ENCODE data around the gene PDIA6.

The PDIA6 gene

GRCh38 chr2:10802657-10803056 is 9.9 kb downstream of the PDIA6 start:
- no peaks in the 10 kb centered on the region for H3K4me1 ChIP-seq (ENCODE audit: control insufficient read depth, insufficient read depth, low read length)
- no peak overlapping the region for H3K4me3 ChIP-seq (ENCODE audit: low read length)
- no peak overlapping the region for H3K9ac ChIP-seq (ENCODE audit: low read length)
- H3K9me3 ChIP-seq (ENCODE audit: control insufficient read depth, low read length) = no peaks in the 10 kb centered on the region
- no peak for DNase-seq (ENCODE audit: low read depth)
- H3K36me3 ChIP-seq (ENCODE audit: control insufficient read depth, insufficient read depth, low read length, severe bottlenecking) = peaks cover 31% of the 10 kb centered on the region
- H3K27me3 ChIP-seq (replicated peaks; ENCODE audit: control insufficient read depth, insufficient read depth, low read length) = no peaks in the 10 kb centered on the region

- no peaks in the 10 kb centered on the region for H3K27me3 ChIP-seq (replicated peaks; ENCODE audit: control insufficient read depth, insufficient read depth, low read length)
- no peaks in the 10 kb centered on the region for H3K9me3 ChIP-seq (ENCODE audit: control insufficient read depth, low read length)
- no peak overlapping the region for H3K4me3 ChIP-seq (ENCODE audit: low read length)
- no peaks in the 10 kb centered on the region for H3K4me1 ChIP-seq (ENCODE audit: control insufficient read depth, insufficient read depth, low read length)
- no peak for DNase-seq (ENCODE audit: low read depth)
- H3K36me3 ChIP-seq (ENCODE audit: control insufficient read depth, insufficient read depth, low read length, severe bottlenecking) = peaks cover 54% of the 10 kb centered on the region
- H3K9ac ChIP-seq (ENCODE audit: low read length) = no peak overlapping the region
Measured at GRCh38 chr2:10800163-10800562, 12.4 kb downstream of the PDIA6 start.

GRCh38 chr2:10798783-10799182 is 13.8 kb downstream of the PDIA6 start:
- no peaks in the 10 kb centered on the region for H3K27me3 ChIP-seq (replicated peaks; ENCODE audit: control insufficient read depth, insufficient read depth, low read length)
- DNase-seq (ENCODE audit: low read depth) = no peak
- no peak overlapping the region for H3K9ac ChIP-seq (ENCODE audit: low read length)
- no peak overlapping the region for H3K4me3 ChIP-seq (ENCODE audit: low read length)
- H3K4me1 ChIP-seq (ENCODE audit: control insufficient read depth, insufficient read depth, low read length) = no peaks in the 10 kb centered on the region
- no peaks in the 10 kb centered on the region for H3K9me3 ChIP-seq (ENCODE audit: control insufficient read depth, low read length)
- peaks cover 59% of the 10 kb centered on the region for H3K36me3 ChIP-seq (ENCODE audit: control insufficient read depth, insufficient read depth, low read length, severe bottlenecking)

GRCh38 chr2:10796703-10797102 is 15.9 kb downstream of the PDIA6 start:
- H3K9ac ChIP-seq (ENCODE audit: low read length) = no peak overlapping the region
- H3K36me3 ChIP-seq (ENCODE audit: control insufficient read depth, insufficient read depth, low read length, severe bottlenecking) = peaks cover 65% of the 10 kb centered on the region

GRCh38 chr2:10795508-10796046 is 17.0 kb downstream of the PDIA6 start:
- H3K4me3 ChIP-seq (ENCODE audit: low read length) = no peak overlapping the region
- no peak for DNase-seq (ENCODE audit: low read depth)
- H3K9me3 ChIP-seq (ENCODE audit: control insufficient read depth, low read length) = no peaks in the 10 kb centered on the region
- H3K36me3 ChIP-seq (ENCODE audit: control insufficient read depth, insufficient read depth, low read length, severe bottlenecking) = peaks cover 65% of the 10 kb centered on the region
- H3K4me1 ChIP-seq (ENCODE audit: control insufficient read depth, insufficient read depth, low read length) = no peaks in the 10 kb centered on the region
- no peak overlapping the region for H3K9ac ChIP-seq (ENCODE audit: low read length)
- no peaks in the 10 kb centered on the region for H3K27me3 ChIP-seq (replicated peaks; ENCODE audit: control insufficient read depth, insufficient read depth, low read length)

More at GRCh38 chr2:10796703-10797102, 15.9 kb downstream of the PDIA6 start:
- H3K4me1 ChIP-seq (ENCODE audit: control insufficient read depth, insufficient read depth, low read length) = no peaks in the 10 kb centered on the region
- no peak overlapping the region for H3K4me3 ChIP-seq (ENCODE audit: low read length)
- H3K27me3 ChIP-seq (replicated peaks; ENCODE audit: control insufficient read depth, insufficient read depth, low read length) = no peaks in the 10 kb centered on the region
- no peak for DNase-seq (ENCODE audit: low read depth)
- no peaks in the 10 kb centered on the region for H3K9me3 ChIP-seq (ENCODE audit: control insufficient read depth, low read length)

- no peak overlapping the region for H3K4me3 ChIP-seq (ENCODE audit: low read length)
- H3K27me3 ChIP-seq (replicated peaks; ENCODE audit: control insufficient read depth, insufficient read depth, low read length) = no peaks in the 10 kb centered on the region
- peaks cover 66% of the 10 kb centered on the region for H3K36me3 ChIP-seq (ENCODE audit: control insufficient read depth, insufficient read depth, low read length, severe bottlenecking)
- no peak overlapping the region for H3K9ac ChIP-seq (ENCODE audit: low read length)
- no peak for DNase-seq (ENCODE audit: low read depth)
- H3K4me1 ChIP-seq (ENCODE audit: control insufficient read depth, insufficient read depth, low read length) = no peaks in the 10 kb centered on the region
- no peaks in the 10 kb centered on the region for H3K9me3 ChIP-seq (ENCODE audit: control insufficient read depth, low read length)
Measured at GRCh38 chr2:10794876-10795275, 17.7 kb downstream of the PDIA6 start.

GRCh38 chr2:10793816-10794215 is 18.8 kb downstream of the PDIA6 start:
- no peak overlapping the region for H3K4me3 ChIP-seq (ENCODE audit: low read length)
- H3K9ac ChIP-seq (ENCODE audit: low read length) = no peak overlapping the region
- DNase-seq (ENCODE audit: low read depth) = no peak
- peaks cover 74% of the 10 kb centered on the region for H3K36me3 ChIP-seq (ENCODE audit: control insufficient read depth, insufficient read depth, low read length, severe bottlenecking)
- H3K4me1 ChIP-seq (ENCODE audit: control insufficient read depth, insufficient read depth, low read length) = no peaks in the 10 kb centered on the region
- H3K27me3 ChIP-seq (replicated peaks; ENCODE audit: control insufficient read depth, insufficient read depth, low read length) = no peaks in the 10 kb centered on the region
- H3K9me3 ChIP-seq (ENCODE audit: control insufficient read depth, low read length) = no peaks in the 10 kb centered on the region

GRCh38 chr2:10792660-10793400 is 19.8 kb downstream of the PDIA6 start:
- Histone ChIP-seq H3K9me3 (ENCODE audit: control insufficient read depth, low read length) (no peaks in the 10 kb centered on the region), H3K4me3 (ENCODE audit: low read length) (no peak overlapping the region), H3K4me1 (ENCODE audit: control insufficient read depth, insufficient read depth, low read length) (no peaks in the 10 kb centered on the region), H3K27me3 (replicated peaks; ENCODE audit: control insufficient read depth, insufficient read depth, low read length) (no peaks in the 10 kb centered on the region), H3K9ac (ENCODE audit: low read length) (no peak overlapping the region), H3K36me3 (ENCODE audit: control insufficient read depth, insufficient read depth, low read length, severe bottlenecking) (peaks cover 83% of the 10 kb centered on the region)
- no peak for DNase-seq (ENCODE audit: low read depth)

GRCh38 chr2:10792001-10792634 is 20.5 kb downstream of the PDIA6 start:
- no peaks in the 10 kb centered on the region for H3K9me3 ChIP-seq (ENCODE audit: control insufficient read depth, low read length)
- H3K27me3 ChIP-seq (replicated peaks; ENCODE audit: control insufficient read depth, insufficient read depth, low read length) = no peaks in the 10 kb centered on the region
- no peak overlapping the region for H3K4me3 ChIP-seq (ENCODE audit: low read length)
- no peak overlapping the region for H3K9ac ChIP-seq (ENCODE audit: low read length)
- H3K36me3 ChIP-seq (ENCODE audit: control insufficient read depth, insufficient read depth, low read length, severe bottlenecking) = peaks cover 81% of the 10 kb centered on the region
- no peak for DNase-seq (ENCODE audit: low read depth)
- no peaks in the 10 kb centered on the region for H3K4me1 ChIP-seq (ENCODE audit: control insufficient read depth, insufficient read depth, low read length)

GRCh38 chr2:10790228-10790973 is 22.2 kb downstream of the PDIA6 start:
- Histone ChIP-seq H3K27me3 (replicated peaks; ENCODE audit: control insufficient read depth, insufficient read depth, low read length) (no peaks in the 10 kb centered on the region), H3K9me3 (ENCODE audit: control insufficient read depth, low read length) (no peaks in the 10 kb centered on the region), H3K36me3 (ENCODE audit: control insufficient read depth, insufficient read depth, low read length, severe bottlenecking) (peaks cover 83% of the 10 kb centered on the region), H3K4me1 (ENCODE audit: control insufficient read depth, insufficient read depth, low read length) (no peaks in the 10 kb centered on the region), H3K9ac (ENCODE audit: low read length) (no peak overlapping the region), H3K4me3 (ENCODE audit: low read length) (no peak overlapping the region)
- no peak for DNase-seq (ENCODE audit: low read depth)

GRCh38 chr2:10788855-10789254 is 23.7 kb downstream of the PDIA6 start:
- DNase-seq (ENCODE audit: low read depth) = no peak
- H3K4me3 ChIP-seq (ENCODE audit: low read length) = no peak overlapping the region

More at GRCh38 chr2:10788855-10789254, 23.7 kb downstream of the PDIA6 start:
- no peak overlapping the region for H3K9ac ChIP-seq (ENCODE audit: low read length)
- no peaks in the 10 kb centered on the region for H3K27me3 ChIP-seq (replicated peaks; ENCODE audit: control insufficient read depth, insufficient read depth, low read length)
- no peaks in the 10 kb centered on the region for H3K4me1 ChIP-seq (ENCODE audit: control insufficient read depth, insufficient read depth, low read length)
- H3K36me3 ChIP-seq (ENCODE audit: control insufficient read depth, insufficient read depth, low read length, severe bottlenecking) = peaks cover 91% of the 10 kb centered on the region
- no peaks in the 10 kb centered on the region for H3K9me3 ChIP-seq (ENCODE audit: control insufficient read depth, low read length)
